ENCODE data around the gene C1orf115.

DNA sequence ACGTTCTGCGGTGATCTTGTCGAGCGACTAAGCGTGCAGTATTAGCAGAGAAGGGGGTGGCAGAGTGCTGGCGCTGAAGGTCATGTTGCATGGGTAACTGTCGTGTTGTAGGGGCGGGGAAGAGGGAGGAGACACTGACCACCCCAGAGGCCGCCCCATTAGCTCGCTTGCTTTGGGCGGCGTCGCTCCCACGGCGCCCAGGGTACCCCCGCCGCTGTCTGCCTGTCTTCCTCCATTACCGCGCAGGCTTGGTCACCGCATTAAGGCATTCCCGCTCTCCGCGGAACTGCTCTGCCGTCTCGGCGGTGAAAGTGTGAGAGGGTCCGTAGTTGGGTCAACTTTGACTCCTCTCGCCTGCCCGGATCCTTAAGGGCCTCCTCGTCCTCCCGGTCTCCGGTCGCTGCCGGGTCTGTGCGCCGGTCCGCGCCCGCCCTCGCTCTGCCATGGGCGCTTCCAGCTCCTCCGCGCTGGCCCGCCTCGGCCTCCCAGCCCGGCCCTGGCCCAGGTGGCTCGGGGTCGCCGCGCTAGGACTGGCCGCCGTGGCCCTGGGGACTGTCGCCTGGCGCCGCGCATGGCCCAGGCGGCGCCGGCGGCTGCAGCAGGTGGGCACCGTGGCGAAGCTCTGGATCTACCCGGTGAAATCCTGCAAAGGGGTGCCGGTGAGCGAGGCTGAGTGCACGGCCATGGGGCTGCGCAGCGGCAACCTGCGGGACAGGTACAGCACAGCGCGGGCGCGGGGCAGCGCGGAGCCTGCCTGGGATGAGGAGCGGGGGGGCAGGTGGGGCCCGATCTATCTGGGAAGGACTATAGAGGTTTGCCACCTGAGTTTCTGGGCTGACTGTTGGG lies 58.1 kb downstream of the C1orf115 start, which contains the start of gene MTARC2:
- TF ChIP-seq EP300 (IDR thresholded peaks at IDR 0.05) (no peak), POLR2A (IDR thresholded peaks at IDR 0.05) (peak; percentile 70 to 82)
- TF ChIP-seq, protein P1, sequence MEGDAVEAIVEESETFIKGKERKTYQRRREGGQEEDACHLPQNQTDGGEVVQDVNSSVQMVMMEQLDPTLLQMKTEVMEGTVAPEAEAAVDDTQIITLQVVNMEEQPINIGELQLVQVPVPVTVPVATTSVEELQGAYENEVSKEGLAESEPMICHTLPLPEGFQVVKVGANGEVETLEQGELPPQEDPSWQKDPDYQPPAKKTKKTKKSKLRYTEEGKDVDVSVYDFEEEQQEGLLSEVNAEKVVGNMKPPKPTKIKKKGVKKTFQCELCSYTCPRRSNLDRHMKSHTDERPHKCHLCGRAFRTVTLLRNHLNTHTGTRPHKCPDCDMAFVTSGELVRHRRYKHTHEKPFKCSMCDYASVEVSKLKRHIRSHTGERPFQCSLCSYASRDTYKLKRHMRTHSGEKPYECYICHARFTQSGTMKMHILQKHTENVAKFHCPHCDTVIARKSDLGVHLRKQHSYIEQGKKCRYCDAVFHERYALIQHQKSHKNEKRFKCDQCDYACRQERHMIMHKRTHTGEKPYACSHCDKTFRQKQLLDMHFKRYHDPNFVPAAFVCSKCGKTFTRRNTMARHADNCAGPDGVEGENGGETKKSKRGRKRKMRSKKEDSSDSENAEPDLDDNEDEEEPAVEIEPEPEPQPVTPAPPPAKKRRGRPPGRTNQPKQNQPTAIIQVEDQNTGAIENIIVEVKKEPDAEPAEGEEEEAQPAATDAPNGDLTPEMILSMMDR (IDR thresholded peaks at IDR 0.05): no peak

Data from sigmoid colon (tissue), 4 donors.